Small intestine (tissue), 7 donors: ENCODE data around the gene DCAF5. TPM values are rescaled to one million over a fixed set of nuclear protein-coding genes. Genes with fewer than 3 reads are reported as not detected.

ENCODE experiments used
- DNase-seq, 2 donors: peaks; one replicate each; pipeline versions ENCODE4 v3.0.0 to v3.0.0-alpha.2; 2013
- FAIRE-seq: peaks from 2 replicates; lab custom pipeline; 2012; peaks lifted over from hg19 to GRCh38; lab: Jason Lieb, UNC
- H3K27ac ChIP-seq, 3 donors: one replicate each; pipeline ENCODE4 v1.5.1; 2013; ENCODE audit warnings: low read length in 2 of 3, mild to moderate bottlenecking in 2 of 3, control low read depth in 1 of 3, inconsistent platforms in 1 of 3, low read depth in 1 of 3, moderate library complexity in 1 of 3
- H3K27me3 ChIP-seq, 3 donors: one replicate each; pipeline ENCODE4 v1.6.1; 2013; ENCODE audit warnings: low read length in 3 of 3, inconsistent platforms in 1 of 3; ENCODE audit not compliant: control insufficient read depth in 3 of 3, insufficient read depth in 3 of 3
- H3K36me3 ChIP-seq, 3 donors: one replicate each; pipeline ENCODE4 v1.6.1; 2013; ENCODE audit warnings: low read length in 3 of 3, inconsistent platforms in 1 of 3, low read depth in 1 of 3, mild to moderate bottlenecking in 1 of 3, moderate library complexity in 1 of 3; ENCODE audit not compliant: control insufficient read depth in 3 of 3, insufficient read depth in 2 of 3
- H3K4me1 ChIP-seq, 3 donors: one replicate each; pipeline ENCODE4 v1.6.1; 2013; ENCODE audit warnings: low read length in 2 of 3, inconsistent platforms in 1 of 3, low read depth in 1 of 3, mild to moderate bottlenecking in 1 of 3, moderate library complexity in 1 of 3; ENCODE audit not compliant: control insufficient read depth in 3 of 3, insufficient read depth in 2 of 3
- H3K4me3 ChIP-seq, 3 donors: one replicate each; pipeline ENCODE4 v1.5.1; 2013; ENCODE audit warnings: low read length in 3 of 3, control low read depth in 1 of 3, inconsistent platforms in 1 of 3, low read depth in 1 of 3, mild to moderate bottlenecking in 1 of 3, moderate library complexity in 1 of 3
- H3K9me3 ChIP-seq, 2 donors: one replicate each; pipeline ENCODE4 v1.6.1; 2013; ENCODE audit warnings: low read depth in 1 of 2, low read length in 1 of 2; ENCODE audit not compliant: control insufficient read depth in 2 of 2, insufficient read depth in 1 of 2
- WGBS, 3 donors: extraction: QIAGEN DNeasy Blood & Tissue Kit; methylation state at CpG; one replicate each; pipeline ENCODE4 v1.1.7; 2013; 5-methylcytosine and 5-hydroxymethylcytosine counted together
- polyA plus RNA-seq, 4 donors: library from polyadenylated mRNA; stranded (reverse) in 3 of 4; unstranded in 1 of 4; fragments of 200-250 nt in 3 of 4; fragments of 120-200 nt in 1 of 4; gene quantifications; one replicate each; pipeline versions ENCODE4 v1.2.1 to v1.2.3, GENCODE V29; 2013
- donor health status: healthy with polysubstance abuse.
- donor health status: control.
- donor health status: control.
- donor health status: Bipolar disorder and iron deficiency.
- donor health status: healthy.

The DCAF5 gene
- polyA plus RNA-seq, 4 donors: 13.2 to 43.4 (median 16.2) TPM

GRCh38 chr14:69152181-69152901 lies 578 bp downstream of the DCAF5 start:
- WGBS, 3 donors: 0 to 1% (median 1%) methylated on average over 33 to 38 of the region's 38 CpGs

DNA sequence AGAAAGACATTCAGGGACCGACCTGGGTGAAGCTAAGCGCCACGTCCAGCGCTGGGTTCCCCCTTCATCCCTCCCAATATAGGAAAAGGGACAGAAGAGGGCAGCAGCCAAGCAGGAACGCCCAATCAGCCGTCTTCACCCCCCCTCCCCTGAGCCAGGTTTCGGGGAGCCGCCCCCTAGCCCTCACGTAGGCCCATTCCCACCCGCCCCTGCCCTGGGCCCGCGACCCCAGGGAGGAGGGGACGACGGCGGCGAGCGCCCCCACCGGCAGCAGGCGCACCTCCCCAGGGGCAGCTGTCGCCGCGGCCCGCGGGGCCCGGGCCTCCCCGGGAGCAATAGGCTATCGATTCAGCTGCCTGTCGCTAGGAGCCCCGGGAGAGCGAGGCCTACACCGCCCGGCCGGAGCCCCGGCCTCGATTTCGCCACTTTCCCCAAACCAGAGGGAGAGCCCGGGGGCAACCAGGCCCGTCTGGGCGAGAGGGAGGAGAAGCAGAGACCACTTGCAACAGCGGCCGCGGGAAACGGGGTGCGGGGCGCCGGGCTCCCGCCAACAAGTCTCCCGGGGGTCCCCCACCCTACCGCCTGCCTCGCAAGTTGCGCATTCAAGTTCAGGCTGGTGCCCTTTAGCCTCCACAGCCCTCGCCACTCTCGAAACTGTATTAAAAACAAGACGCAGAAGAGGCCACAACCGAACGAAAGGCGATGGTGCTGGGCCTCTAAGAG lies 1.3 kb downstream of the DCAF5 start:
- Histone ChIP-seq H3K9me3 (no peaks in the 10 kb centered on the region), H3K4me1 (peaks cover 0 to 10% (median 3%) of the 10 kb centered on the region in 3 donors), H3K36me3 (peaks cover 0 to 5% (median 0%) of the 10 kb centered on the region in 3 donors), H3K27ac (peak overlapping the region; percentile 93), H3K27me3 (no peaks in the 10 kb centered on the region), H3K4me3 (peak overlapping the region; percentile 94 to 98 (median 94))
- WGBS, 3 donors: 0 to 1% (median 1%) methylated on average over 40 to 57 of the region's 57 CpGs
- DNase-seq (peak; percentile 77 to 92), FAIRE-seq (no peak)

More at GRCh38 chr14:69152181-69152901, 578 bp downstream of the DCAF5 start:
- peak overlapping the region; percentile 94 to 98 (median 94) for H3K4me3 ChIP-seq
- DNase-seq (peak; percentile 53 to 59), FAIRE-seq (no peak)
- H3K27me3 ChIP-seq: no peaks in the 10 kb centered on the region
- H3K4me1 ChIP-seq: peaks cover 0 to 10% (median 3%) of the 10 kb centered on the region in 3 donors
- H3K27ac ChIP-seq: peak overlapping the region; percentile 93
- H3K9me3 ChIP-seq: no peaks in the 10 kb centered on the region
- peaks cover 0 to 5% (median 0%) of the 10 kb centered on the region in 3 donors for H3K36me3 ChIP-seq

DNA sequence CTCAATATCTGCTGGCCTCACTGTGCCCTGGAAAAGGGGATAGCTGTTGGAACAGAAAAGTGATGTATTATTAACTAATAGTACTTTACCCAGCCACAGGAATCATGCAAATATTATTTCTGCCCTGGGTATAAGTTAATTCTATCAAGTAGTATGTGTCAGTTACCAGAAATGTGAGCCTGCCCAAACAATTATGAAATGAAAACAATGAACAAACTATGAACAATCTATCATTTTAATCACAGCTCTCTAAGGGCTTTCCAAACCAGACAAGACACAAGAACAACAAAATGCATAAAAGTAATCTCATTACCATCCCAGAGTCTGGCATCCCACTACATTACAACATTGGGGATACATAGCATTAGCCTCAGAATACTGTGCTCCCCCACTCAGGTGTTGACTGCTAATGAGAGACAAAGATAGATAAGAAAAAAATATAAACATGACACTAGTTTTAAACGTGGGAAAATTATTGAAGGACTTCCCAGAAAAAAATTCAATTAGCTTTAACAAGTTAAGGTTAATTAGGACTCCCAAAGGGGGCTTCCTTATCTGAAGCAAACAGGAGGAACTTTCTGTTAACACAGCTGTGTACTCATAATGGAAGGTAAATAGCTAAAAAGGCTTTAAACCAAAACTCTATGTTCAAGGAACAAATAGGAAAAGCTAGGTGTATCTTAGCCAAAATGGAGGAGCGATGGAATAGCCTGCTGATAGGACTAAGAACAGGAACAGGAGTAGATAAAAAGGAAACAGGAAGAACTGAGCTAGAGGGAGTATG lies 3.3 kb downstream of the DCAF5 start:
- no peak overlapping the region for H3K27ac ChIP-seq
- peaks cover 0 to 10% (median 0%) of the 10 kb centered on the region in 3 donors for H3K36me3 ChIP-seq
- H3K27me3 ChIP-seq: no peaks in the 10 kb centered on the region
- H3K9me3 ChIP-seq: no peaks in the 10 kb centered on the region
- peaks cover 0 to 10% (median 3%) of the 10 kb centered on the region in 3 donors for H3K4me1 ChIP-seq
- FAIRE-seq (no peak), DNase-seq (no peak)
- no peak overlapping the region for H3K4me3 ChIP-seq
- 39 to 45% (median 43%) methylated on average over 2 of the region's 2 CpGs for WGBS, 3 donors

DNA sequence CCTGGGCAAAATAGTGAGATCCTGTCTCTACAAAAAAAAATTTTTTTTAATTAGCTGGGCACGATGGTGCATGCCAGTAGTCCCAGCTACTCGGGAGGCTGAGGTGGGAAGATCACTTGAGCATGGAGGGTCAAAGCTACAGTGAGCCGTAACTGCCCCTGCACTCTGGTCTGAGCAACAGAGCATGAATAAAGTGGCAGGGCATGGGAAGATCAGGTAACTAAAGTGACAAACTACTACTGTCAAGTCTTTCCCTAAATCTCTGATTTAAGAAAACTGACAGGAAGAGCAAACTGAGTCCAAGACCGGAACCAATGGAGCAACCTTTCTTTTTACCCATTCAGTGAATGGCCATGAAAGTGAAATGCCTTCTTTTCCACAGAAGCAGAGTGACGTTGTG lies 10.8 kb downstream of the DCAF5 start:
- H3K27ac ChIP-seq: no peak overlapping the region
- no peak for DNase-seq
- peaks cover 0 to 21% (median 3%) of the 10 kb centered on the region in 3 donors for H3K36me3 ChIP-seq
- no peak overlapping the region for H3K4me3 ChIP-seq
- H3K9me3 ChIP-seq: no peaks in the 10 kb centered on the region
- 94 to 97% (median 95%) methylated on average over 5 of the region's 5 CpGs for WGBS, 3 donors
- FAIRE-seq: no peak
- H3K27me3 ChIP-seq: no peaks in the 10 kb centered on the region
- peaks cover 0 to 7% (median 0%) of the 10 kb centered on the region in 3 donors for H3K4me1 ChIP-seq

GRCh38 chr14:69141550-69141949 lies 11.4 kb downstream of the DCAF5 start:
- Histone ChIP-seq H3K27me3 (no peaks in the 10 kb centered on the region), H3K27ac (no peak overlapping the region), H3K4me3 (no peak overlapping the region), H3K9me3 (no peaks in the 10 kb centered on the region), H3K4me1 (peaks cover 0 to 7% (median 0%) of the 10 kb centered on the region in 3 donors), H3K36me3 (peaks cover 0 to 21% (median 3%) of the 10 kb centered on the region in 3 donors)
- no peak for DNase-seq
- WGBS, 3 donors: 41 to 60% (median 42%) methylated on average over 1 of the region's 1 CpG
- FAIRE-seq: no peak

DNA sequence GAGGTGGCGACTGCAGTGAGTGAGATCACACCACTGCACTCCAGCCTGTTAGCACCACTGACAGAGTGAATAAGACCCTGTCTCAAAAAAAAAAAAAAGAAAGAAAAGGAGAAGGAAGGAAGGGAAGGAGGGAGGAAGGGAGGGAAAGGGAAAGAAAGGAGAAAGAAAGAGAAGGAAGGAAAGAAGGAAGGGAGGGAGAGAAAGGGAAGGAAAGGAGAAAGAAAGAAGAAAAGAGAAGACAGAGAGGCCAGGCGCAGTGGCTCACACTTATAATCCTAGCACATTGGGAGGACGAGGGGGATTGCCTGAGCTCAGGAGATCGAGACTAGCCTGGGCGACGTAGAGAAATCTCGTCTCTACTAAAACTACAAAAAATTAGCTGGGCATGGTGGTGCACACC lies 13.2 kb downstream of the DCAF5 start:
- Histone ChIP-seq H3K4me3 (no peak overlapping the region), H3K36me3 (peaks cover 2 to 20% (median 3%) of the 10 kb centered on the region in 3 donors), H3K4me1 (peaks cover 0 to 7% (median 0%) of the 10 kb centered on the region in 3 donors), H3K9me3 (no peaks in the 10 kb centered on the region), H3K27ac (no peak overlapping the region), H3K27me3 (no peaks in the 10 kb centered on the region)
- WGBS, 3 donors: 80 to 86% (median 80%) methylated on average over 7 of the region's 7 CpGs
- FAIRE-seq (no peak), DNase-seq (no peak)

GRCh38 chr14:69137843-69138535 lies 14.9 kb downstream of the DCAF5 start:
- Histone ChIP-seq H3K27me3 (no peaks in the 10 kb centered on the region), H3K4me3 (no peak overlapping the region), H3K36me3 (peaks cover 2 to 19% (median 3%) of the 10 kb centered on the region in 3 donors), H3K4me1 (peaks cover 0 to 12% (median 1%) of the 10 kb centered on the region in 3 donors), H3K27ac (no peak overlapping the region), H3K9me3 (no peaks in the 10 kb centered on the region)
- FAIRE-seq (no peak), DNase-seq (no peak)
- 68 to 91% (median 88%) methylated on average over 2 of the region's 2 CpGs for WGBS, 3 donors
